Measurements from ENCODE around the gene KIAA1755.
A peak's percentile ranks its signal among the peaks of the same experiment; 100 is the strongest.

Gene KIAA1755

DNA sequence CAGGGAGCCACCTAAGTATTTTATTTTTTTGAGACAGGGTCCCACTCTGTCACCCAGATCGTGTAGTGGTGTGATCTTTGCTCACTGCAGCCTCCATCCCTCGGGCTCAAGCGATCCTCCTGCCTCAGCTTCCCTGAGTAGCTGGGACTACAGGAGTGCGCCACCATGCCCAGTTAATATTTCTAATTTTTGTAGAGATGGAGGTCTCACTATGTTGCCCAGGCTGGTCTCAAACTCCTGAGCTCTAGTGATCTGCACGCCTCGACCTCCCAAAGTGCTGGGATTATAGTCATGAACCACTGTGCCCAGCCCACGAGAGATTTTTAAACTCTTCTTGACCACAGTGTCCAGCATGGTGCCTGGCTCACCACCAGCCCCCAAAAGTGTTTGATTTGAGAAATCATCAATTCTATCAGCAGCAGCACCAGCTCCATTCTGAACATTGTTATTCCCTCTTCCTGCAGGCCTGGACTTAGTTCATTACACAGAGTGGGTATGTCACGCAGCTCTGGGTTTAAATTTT lies 93.1 kb downstream of the KIAA1755 start:
- no peak for DNase-seq (ENCODE audit: low read depth, low spot score)
- Histone ChIP-seq H3K9ac (ENCODE audit: insufficient read length, low read depth) (no peak overlapping the region), H3K9me3 (ENCODE audit: insufficient read depth, low read length) (no peaks in the 10 kb centered on the region), H3K4me1 (ENCODE audit: insufficient read depth, insufficient read length) (peaks cover 13% of the 10 kb centered on the region), H3K4me3 (ENCODE audit: insufficient read length, low read depth) (no peak overlapping the region), H3K27me3 (ENCODE audit: insufficient read depth, insufficient read length) (no peaks in the 10 kb centered on the region), H3K36me3 (ENCODE audit: insufficient read depth, insufficient read length, low read length) (no peaks in the 10 kb centered on the region)
- TF ChIP-seq ZNF274 (IDR thresholded peaks at IDR 0.05; ENCODE audit: low read depth, low read length) (no peak), SUZ12 (IDR thresholded peaks at IDR 0.05; ENCODE audit: extremely low read depth, insufficient read depth, insufficient read length) (no peak), YY1 (IDR thresholded peaks at IDR 0.05; ENCODE audit: insufficient read depth, insufficient read length) (no peak)

DNA sequence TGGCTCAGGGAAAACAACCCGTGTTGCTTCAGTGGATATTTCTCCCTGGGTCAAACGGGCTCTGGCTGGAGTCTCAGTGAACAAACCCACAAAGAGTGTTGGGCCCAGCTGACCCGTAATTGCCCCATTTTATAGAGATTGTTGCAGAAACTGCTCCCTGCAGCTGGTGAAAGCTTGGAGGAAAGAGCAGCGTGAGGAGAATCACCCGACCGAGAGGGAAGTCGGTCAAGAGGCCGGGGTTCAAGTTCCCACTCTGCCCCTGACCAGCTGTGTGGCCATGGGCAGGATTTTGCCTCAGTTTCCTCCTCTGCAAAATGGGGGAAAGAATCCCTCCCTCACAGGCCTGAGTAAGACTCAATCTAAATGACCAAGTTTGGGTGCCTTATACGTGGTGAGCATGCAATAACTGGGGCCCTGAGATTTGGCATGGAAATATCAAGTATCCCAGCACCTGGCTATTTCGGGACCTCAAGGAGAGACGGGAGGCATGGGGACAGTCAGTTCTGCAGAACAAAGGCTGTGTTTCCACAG lies 93.8 kb downstream of the KIAA1755 start:
- Histone ChIP-seq H3K4me3 (ENCODE audit: insufficient read length, low read depth) (no peak overlapping the region), H3K9me3 (ENCODE audit: insufficient read depth, low read length) (no peaks in the 10 kb centered on the region), H3K27me3 (ENCODE audit: insufficient read depth, insufficient read length) (no peaks in the 10 kb centered on the region), H3K4me1 (ENCODE audit: insufficient read depth, insufficient read length) (peaks cover 13% of the 10 kb centered on the region), H3K36me3 (ENCODE audit: insufficient read depth, insufficient read length, low read length) (no peaks in the 10 kb centered on the region), H3K9ac (ENCODE audit: insufficient read length, low read depth) (no peak overlapping the region)
- TF ChIP-seq YY1 (IDR thresholded peaks at IDR 0.05; ENCODE audit: insufficient read depth, insufficient read length), result no peak
- TF ChIP-seq SUZ12 (IDR thresholded peaks at IDR 0.05; ENCODE audit: extremely low read depth, insufficient read depth, insufficient read length), result no peak
- TF ChIP-seq ZNF274 (IDR thresholded peaks at IDR 0.05; ENCODE audit: low read depth, low read length), result no peak
- no peak for DNase-seq (ENCODE audit: low read depth, low spot score)

DNA sequence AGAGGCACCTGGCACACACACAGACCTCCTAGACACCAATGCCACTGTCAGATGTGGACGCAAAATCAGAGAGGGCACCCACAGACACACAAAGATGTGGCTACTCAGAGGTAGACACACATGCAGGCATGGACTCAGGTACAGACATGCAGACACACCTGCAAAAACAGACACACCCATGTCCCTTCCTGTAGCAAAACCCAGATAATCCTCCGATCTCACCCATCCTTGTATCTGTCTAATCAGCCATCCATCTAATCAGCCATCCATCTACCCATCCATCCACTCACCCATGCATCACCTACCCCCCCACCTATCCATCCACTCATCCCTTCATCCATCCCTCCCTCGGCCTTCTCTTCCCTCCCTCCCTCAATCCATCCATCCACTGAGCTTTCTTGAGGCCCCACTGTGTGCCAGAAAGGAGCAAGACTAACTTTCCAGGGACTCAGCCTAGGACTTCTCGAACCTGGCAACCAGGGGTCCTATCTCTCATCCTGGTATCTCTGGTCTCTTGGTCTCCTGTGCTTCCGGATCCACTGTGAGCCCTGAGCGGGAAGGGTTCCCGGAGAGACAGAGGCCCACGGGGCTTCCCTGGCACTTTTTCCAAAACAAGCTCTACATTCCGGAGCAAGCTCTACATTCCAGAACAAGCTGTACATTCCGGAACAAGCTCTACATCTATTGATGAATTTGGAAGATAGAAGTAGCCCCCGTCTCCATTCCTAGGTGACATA lies 94.4 kb downstream of the KIAA1755 start:
- H3K36me3 ChIP-seq (ENCODE audit: insufficient read depth, insufficient read length, low read length), result no peaks in the 10 kb centered on the region
- peaks cover 13% of the 10 kb centered on the region for H3K4me1 ChIP-seq (ENCODE audit: insufficient read depth, insufficient read length)
- no peak for DNase-seq (ENCODE audit: low read depth, low spot score)
- TF ChIP-seq ZNF274 (IDR thresholded peaks at IDR 0.05; ENCODE audit: low read depth, low read length) (no peak), SUZ12 (IDR thresholded peaks at IDR 0.05; ENCODE audit: extremely low read depth, insufficient read depth, insufficient read length) (no peak), YY1 (IDR thresholded peaks at IDR 0.05; ENCODE audit: insufficient read depth, insufficient read length) (no peak)
- peak overlapping the region; percentile 39 for H3K9ac ChIP-seq (ENCODE audit: insufficient read length, low read depth)
- no peaks in the 10 kb centered on the region for H3K27me3 ChIP-seq (ENCODE audit: insufficient read depth, insufficient read length)
- no peak overlapping the region for H3K4me3 ChIP-seq (ENCODE audit: insufficient read length, low read depth)
- H3K9me3 ChIP-seq (ENCODE audit: insufficient read depth, low read length), result no peaks in the 10 kb centered on the region

DNA sequence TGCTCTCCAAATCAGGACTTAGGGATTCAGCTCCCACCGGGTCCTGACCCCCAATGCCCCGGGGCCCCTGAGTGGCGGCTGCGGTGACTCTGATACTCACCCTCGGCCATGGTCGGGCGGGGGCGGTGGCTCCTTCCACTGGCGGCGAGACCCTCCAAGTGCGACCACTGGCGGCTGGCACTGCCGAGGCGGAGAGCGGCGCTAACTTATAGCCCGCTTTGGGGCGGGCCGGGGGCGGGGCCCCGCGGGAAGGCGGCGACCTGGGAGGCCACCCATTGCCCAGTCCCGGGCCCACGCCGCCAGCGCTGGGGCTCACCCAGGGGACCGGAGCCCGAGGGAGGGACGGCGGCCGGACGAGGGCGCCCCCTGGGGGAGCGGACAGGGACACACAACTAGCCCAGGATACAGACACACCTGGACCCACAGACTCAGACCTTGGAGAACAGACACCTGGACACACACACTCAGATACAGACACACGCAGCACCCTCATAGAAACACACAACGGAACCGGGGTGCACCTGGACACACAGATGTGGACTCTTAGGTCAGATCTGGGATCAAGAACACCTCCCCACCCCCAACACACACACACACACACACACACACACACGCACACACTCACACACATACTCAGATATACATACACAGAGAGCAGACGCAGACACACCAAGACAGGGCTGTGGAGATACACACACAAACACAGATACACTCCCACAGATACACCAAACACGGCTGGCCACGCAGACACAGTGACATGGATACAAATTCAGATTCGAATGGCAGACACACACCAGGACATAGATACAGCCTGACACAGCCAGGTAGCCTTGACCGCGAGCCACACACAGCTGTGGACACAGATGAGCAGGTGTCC lies 95.2 kb downstream of the KIAA1755 start, which contains the start of gene TGM2:
Gene TGM2, minus strand, starts transcription at position 182 of the 877 bp plus-strand sequence. Its CDS starts 72 bp downstream, at position 110.
- Histone ChIP-seq H3K9me3 (ENCODE audit: insufficient read depth, low read length) (no peaks in the 10 kb centered on the region), H3K36me3 (ENCODE audit: insufficient read depth, insufficient read length, low read length) (peaks cover 5% of the 10 kb centered on the region), H3K9ac (ENCODE audit: insufficient read length, low read depth) (peak within 1 kb of the TSS; percentile 46), H3K4me3 (ENCODE audit: insufficient read length, low read depth) (peak within 1 kb of the TSS; percentile 13), H3K4me1 (ENCODE audit: insufficient read depth, insufficient read length) (peaks cover 13% of the 10 kb centered on the region), H3K27me3 (ENCODE audit: insufficient read depth, insufficient read length) (no peaks in the 10 kb centered on the region)
- DNase-seq (ENCODE audit: low read depth, low spot score), result no peak
- TF ChIP-seq YY1 (IDR thresholded peaks at IDR 0.05; ENCODE audit: insufficient read depth, insufficient read length) (no peak), ZNF274 (IDR thresholded peaks at IDR 0.05; ENCODE audit: low read depth, low read length) (no peak), SUZ12 (IDR thresholded peaks at IDR 0.05; ENCODE audit: extremely low read depth, insufficient read depth, insufficient read length) (no peak)

DNA sequence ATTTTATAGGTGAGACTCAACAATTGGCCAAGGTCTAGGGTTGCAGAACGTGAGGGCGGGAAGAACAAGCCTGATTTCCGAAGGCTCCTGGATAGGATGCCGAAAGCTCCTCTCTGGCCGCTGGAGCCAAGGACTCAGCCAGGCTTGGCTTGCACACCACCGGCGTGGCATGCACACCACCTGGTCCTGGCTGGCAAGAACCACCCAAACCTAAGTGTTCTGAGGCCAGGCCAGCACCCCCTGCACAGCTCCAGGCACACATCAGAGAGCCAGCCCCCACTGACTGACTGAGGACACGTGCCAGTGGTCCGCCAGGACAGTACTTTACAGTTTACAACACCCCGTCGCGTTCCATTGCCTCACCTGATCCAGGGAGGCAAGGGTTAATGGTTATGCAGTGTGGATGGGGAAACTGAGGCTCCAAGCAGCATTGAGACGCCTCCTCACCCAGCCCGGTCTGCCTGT lies 95.9 kb downstream of the KIAA1755 start:
- peak overlapping the region; percentile 13 for H3K4me3 ChIP-seq (ENCODE audit: insufficient read length, low read depth)
- H3K36me3 ChIP-seq (ENCODE audit: insufficient read depth, insufficient read length, low read length), result peaks cover 7% of the 10 kb centered on the region
- peak overlapping the region; percentile 46 for H3K9ac ChIP-seq (ENCODE audit: insufficient read length, low read depth)
- no peak for TF ChIP-seq SUZ12 (IDR thresholded peaks at IDR 0.05; ENCODE audit: extremely low read depth, insufficient read depth, insufficient read length)
- TF ChIP-seq ZNF274 (IDR thresholded peaks at IDR 0.05; ENCODE audit: low read depth, low read length), result no peak
- TF ChIP-seq YY1 (IDR thresholded peaks at IDR 0.05; ENCODE audit: insufficient read depth, insufficient read length), result no peak
- no peaks in the 10 kb centered on the region for H3K9me3 ChIP-seq (ENCODE audit: insufficient read depth, low read length)
- no peaks in the 10 kb centered on the region for H3K27me3 ChIP-seq (ENCODE audit: insufficient read depth, insufficient read length)
- peaks cover 13% of the 10 kb centered on the region for H3K4me1 ChIP-seq (ENCODE audit: insufficient read depth, insufficient read length)
- DNase-seq (ENCODE audit: low read depth, low spot score), result no peak

DNA sequence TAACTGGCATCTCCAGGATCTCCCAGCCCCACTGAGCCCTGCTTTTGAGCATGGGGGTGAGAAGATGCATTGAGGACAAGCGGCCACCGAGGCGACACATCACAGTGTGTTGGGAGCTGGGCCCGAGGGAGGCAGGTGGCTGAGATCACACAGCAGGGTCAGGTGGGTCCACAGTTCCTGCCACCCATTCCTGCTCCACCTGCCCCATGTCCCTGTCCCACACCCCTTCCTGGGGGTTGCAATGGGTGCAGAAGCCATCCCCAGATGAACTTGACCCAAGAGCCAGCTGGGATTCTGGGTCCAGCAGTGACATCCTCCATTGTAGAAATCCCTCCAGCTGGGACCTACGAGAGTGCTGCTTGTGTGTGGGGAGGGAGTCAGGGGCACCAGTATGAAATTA lies 96.5 kb downstream of the KIAA1755 start:
- no peaks in the 10 kb centered on the region for H3K27me3 ChIP-seq (ENCODE audit: insufficient read depth, insufficient read length)
- no peak overlapping the region for H3K9ac ChIP-seq (ENCODE audit: insufficient read length, low read depth)
- TF ChIP-seq SUZ12 (IDR thresholded peaks at IDR 0.05; ENCODE audit: extremely low read depth, insufficient read depth, insufficient read length), result no peak
- no peak overlapping the region for H3K4me3 ChIP-seq (ENCODE audit: insufficient read length, low read depth)
- DNase-seq (ENCODE audit: low read depth, low spot score), result no peak
- peaks cover 13% of the 10 kb centered on the region for H3K4me1 ChIP-seq (ENCODE audit: insufficient read depth, insufficient read length)
- peaks cover 7% of the 10 kb centered on the region for H3K36me3 ChIP-seq (ENCODE audit: insufficient read depth, insufficient read length, low read length)
- no peaks in the 10 kb centered on the region for H3K9me3 ChIP-seq (ENCODE audit: insufficient read depth, low read length)

Measured in NT2/D1 (cell line).